GM12865 (cell line): ENCODE measurements around the gene P2RY1.

Experiments used
- DNase-seq: peaks from one replicate; pipeline ENCODE4 v3.0.0; 2010; ENCODE audit warnings: low read depth
- H3K4me3 ChIP-seq: 2 replicates; pipeline ENCODE4 v1.5.1; 2011; ENCODE audit warnings: mild to moderate bottlenecking, low read depth, low read length, control low read depth
- TF ChIP-seq, protein P1 (sequence below): IDR thresholded peaks from 2 replicates; pipeline ENCODE4 v1.5.1; 2011; ENCODE audit warnings: low read length, control low read depth, low read depth, inconsistent platforms; ENCODE audit not compliant: insufficient read depth; ENCODE audit errors: missing control alignments

Gene P2RY1

DNA sequence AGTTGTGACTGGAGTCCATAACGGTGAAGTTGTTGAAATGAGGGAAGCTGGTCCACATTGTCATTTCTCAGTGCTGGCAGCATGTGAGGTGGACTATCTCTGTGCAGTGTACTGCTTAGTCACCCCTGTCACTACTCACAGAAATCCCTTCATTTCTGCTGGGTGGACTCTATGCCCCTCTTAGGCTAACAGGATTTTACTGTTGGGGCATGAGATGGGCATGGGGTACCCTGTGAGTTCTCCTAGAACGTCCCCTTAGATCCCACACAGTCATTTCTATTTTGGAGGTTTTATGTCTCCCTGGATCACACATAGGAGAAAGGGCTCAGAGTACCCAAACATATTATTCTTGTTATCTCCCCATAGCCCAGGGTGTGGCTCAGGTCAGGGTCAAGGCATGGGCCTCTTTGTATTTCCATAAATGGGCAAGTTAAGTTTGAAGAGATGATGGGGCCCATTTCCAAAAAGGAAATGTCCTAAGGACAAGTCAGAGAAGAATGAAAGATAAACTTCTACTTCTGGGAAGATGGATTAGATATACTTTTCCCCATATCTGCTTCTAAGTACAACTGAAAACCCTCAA lies 15.2 kb downstream of the P2RY1 start:
- H3K4me3 ChIP-seq, result no peak overlapping the region
- TF ChIP-seq, protein P1, sequence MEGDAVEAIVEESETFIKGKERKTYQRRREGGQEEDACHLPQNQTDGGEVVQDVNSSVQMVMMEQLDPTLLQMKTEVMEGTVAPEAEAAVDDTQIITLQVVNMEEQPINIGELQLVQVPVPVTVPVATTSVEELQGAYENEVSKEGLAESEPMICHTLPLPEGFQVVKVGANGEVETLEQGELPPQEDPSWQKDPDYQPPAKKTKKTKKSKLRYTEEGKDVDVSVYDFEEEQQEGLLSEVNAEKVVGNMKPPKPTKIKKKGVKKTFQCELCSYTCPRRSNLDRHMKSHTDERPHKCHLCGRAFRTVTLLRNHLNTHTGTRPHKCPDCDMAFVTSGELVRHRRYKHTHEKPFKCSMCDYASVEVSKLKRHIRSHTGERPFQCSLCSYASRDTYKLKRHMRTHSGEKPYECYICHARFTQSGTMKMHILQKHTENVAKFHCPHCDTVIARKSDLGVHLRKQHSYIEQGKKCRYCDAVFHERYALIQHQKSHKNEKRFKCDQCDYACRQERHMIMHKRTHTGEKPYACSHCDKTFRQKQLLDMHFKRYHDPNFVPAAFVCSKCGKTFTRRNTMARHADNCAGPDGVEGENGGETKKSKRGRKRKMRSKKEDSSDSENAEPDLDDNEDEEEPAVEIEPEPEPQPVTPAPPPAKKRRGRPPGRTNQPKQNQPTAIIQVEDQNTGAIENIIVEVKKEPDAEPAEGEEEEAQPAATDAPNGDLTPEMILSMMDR, result no peak
- DNase-seq, result no peak

DNA sequence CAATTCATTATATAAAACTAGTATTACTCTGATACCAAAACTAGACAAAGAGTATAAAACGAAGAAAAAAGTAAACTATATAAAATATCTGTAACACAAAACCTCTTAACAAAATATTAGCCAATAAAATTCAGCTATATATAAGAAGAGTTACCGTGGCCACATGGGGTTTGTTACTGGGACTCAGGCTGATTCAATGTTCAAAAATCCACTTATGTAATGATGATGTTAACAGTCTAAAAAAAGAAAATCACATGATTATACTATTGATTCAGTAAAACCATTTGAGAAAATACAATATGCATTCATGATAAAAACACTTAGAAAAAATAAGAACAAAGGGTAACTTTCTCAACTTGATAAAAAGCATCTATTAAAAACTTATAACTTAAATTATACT lies 18.3 kb downstream of the P2RY1 start:
- no peak overlapping the region for H3K4me3 ChIP-seq
- DNase-seq, result no peak
- TF ChIP-seq, protein P1, result no peak

DNA sequence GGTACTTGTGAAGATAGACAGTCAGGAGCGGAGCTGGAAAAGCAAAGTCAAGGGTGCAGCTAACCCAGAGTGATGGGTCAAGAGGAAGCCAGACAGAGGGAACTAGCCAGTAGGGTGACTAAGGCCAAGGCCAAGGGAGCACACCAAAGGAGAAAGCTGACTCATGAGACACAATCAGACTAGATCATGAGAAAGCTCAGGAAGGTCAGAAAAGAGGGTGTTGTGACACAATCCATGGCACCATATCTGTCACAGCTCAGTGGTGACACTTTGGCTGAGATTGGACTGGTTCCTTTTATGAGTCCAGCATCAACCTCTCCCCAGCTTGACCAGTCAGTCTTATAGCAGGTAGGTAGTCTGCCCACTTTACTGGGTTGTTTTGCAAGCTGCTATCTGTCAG lies 22.2 kb downstream of the P2RY1 start:
- no peak for DNase-seq
- H3K4me3 ChIP-seq, result no peak overlapping the region
- TF ChIP-seq, protein P1, result no peak

DNA sequence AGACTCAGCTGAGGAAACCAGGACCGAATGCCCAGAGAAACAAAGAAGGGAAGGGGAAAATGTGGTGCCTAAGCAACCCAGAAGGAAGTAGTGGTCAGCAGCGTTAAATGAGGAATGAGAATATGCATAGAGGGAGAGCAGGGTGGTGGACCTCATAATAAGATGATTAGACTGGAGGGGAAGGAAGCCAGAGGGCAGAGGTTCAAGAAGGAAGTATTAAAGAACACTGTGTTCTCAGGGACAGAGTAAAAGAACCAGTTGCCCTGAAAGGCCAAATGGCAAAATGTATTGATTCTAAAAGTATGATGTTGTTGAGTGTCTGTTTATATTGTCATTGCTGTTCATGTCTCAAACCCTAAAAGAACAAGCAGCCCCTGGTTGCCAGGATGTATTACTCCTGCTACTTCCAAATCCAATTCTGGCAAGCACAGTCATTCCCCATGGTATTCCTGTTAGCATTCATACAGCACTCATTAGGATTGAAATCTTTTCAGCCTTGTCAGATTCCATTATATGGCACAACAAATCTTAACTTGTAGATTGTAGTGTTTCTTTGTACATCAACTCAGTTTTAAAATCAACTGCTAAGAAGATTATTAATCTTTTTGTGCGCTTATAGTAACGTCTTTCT lies 23.4 kb downstream of the P2RY1 start:
- H3K4me3 ChIP-seq, result no peak overlapping the region
- DNase-seq, result no peak
- TF ChIP-seq, protein P1, result no peak

DNA sequence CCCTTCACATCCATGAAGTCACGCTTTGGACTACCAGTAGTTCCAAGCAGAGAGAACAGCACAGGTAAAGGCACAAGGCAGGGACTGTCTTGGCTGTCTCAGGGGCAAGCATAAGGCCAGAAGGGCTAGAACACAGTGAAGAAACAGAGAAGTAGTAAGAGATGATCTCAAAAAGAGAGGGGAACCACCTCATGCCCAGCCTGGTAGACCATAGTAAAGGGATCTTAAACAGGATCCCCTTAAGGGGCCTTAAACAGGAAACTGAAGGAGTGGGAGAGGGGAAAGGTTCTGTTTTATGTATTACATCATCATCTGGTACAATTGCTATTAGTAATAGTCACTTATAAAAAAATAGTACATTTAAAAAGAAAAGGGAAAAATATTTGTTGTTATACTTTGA lies 25.8 kb downstream of the P2RY1 start:
- no peak for DNase-seq
- H3K4me3 ChIP-seq, result no peak overlapping the region
- TF ChIP-seq, protein P1, result no peak

DNA sequence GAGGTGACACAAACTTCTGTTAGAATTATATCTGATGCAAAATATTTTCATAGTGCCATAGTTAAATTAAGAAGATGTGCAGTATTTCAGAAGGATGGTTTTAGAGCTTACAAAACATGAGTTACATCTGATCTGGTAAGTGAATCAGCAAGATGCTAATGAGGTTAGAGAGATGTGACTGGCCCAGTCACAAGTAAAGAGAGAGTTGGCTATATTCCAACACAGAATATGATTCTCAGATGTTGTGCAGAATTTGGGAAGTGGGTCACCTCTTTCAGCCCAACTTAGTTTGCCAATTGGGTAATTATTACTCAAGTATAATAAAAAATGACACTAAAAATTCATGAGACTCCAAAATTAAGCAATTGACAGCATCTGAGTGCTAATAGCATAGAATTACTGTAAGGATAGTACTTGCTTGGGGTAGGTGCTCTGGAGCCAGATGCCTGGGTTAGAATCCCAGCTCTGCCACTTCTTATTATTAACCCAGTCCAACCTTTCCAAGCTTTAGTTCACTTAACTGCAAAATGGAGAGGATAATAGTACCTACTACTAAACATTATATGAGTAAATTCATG lies 30.8 kb downstream of the P2RY1 start:
- TF ChIP-seq, protein P1, result no peak
- H3K4me3 ChIP-seq, result no peak overlapping the region
- no peak for DNase-seq
